ENCODE measurements around the gene CDH4. TPM values are rescaled to one million over a fixed set of nuclear protein-coding genes. Genes with fewer than 3 reads are reported as not detected.

CDH4 gene
- total and polyA plus RNA-seq, 9 donors: 0.12 to 4.4 (median 0.36) TPM

DNA sequence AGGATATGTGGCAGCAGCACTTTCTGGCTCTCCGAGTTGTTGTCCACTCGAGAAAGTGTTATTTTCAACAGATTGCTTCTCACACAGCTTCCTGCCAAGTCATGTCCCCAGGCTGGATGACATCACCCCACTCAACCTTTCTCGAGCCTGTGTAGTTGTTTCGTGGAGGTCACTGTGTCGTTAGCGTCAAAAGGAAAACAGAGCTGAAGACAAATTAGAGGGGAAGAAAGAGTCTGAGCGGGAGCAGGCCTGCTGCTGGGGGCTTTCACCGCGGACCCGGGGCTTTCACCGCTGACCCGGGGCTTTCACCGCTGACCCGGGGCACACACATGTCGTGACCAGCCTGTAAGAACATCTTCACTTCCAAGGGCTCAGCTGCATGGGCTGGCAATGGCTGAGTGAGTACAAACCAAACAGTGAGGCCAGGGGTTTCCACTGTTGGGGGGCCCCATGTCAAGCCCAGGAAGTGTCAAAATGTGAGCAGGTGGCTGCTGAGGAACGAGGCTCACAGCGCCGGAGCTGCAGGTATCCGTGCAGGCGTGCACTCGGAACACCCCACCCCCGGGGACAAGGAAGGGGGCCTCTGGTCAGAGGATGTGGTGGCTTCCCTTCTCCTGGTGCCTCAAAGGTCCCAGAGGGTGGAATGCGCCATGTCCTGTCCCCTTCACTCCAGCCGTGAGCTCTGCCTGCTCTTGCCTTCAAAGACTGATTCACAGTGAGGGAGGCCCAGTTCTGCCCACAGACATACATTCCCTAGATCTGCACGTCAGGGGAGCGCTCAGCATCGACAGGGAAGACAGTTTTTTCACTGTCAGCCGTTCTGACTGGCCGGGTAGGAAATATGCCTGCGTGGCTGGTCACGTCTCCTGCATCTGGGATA lies 447.7 kb downstream of the CDH4 start:
- H3K27ac ChIP-seq: no peak overlapping the region
- TF ChIP-seq EP300 (IDR thresholded peaks at IDR 0.05): no peak
- no peak for TF ChIP-seq POLR2A (IDR thresholded peaks at IDR 0.05)
- TF ChIP-seq, protein P1, sequence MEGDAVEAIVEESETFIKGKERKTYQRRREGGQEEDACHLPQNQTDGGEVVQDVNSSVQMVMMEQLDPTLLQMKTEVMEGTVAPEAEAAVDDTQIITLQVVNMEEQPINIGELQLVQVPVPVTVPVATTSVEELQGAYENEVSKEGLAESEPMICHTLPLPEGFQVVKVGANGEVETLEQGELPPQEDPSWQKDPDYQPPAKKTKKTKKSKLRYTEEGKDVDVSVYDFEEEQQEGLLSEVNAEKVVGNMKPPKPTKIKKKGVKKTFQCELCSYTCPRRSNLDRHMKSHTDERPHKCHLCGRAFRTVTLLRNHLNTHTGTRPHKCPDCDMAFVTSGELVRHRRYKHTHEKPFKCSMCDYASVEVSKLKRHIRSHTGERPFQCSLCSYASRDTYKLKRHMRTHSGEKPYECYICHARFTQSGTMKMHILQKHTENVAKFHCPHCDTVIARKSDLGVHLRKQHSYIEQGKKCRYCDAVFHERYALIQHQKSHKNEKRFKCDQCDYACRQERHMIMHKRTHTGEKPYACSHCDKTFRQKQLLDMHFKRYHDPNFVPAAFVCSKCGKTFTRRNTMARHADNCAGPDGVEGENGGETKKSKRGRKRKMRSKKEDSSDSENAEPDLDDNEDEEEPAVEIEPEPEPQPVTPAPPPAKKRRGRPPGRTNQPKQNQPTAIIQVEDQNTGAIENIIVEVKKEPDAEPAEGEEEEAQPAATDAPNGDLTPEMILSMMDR (IDR thresholded peaks at IDR 0.05): no peak
- no peaks in the 10 kb centered on the region for H3K27me3 ChIP-seq
- no peaks in the 10 kb centered on the region for H3K4me1 ChIP-seq (ENCODE audit: insufficient read depth)
- H3K9me3 ChIP-seq: no peaks in the 10 kb centered on the region
- H3K4me3 ChIP-seq: no peak overlapping the region
- DNase-seq: no peak
- no peaks in the 10 kb centered on the region for H3K36me3 ChIP-seq
- intact Hi-C loops (cut with DNase I): no loop called here
- 68 to 74% (median 71%) methylated on average over 31 of the region's 31 CpGs for WGBS, 3 donors

DNA sequence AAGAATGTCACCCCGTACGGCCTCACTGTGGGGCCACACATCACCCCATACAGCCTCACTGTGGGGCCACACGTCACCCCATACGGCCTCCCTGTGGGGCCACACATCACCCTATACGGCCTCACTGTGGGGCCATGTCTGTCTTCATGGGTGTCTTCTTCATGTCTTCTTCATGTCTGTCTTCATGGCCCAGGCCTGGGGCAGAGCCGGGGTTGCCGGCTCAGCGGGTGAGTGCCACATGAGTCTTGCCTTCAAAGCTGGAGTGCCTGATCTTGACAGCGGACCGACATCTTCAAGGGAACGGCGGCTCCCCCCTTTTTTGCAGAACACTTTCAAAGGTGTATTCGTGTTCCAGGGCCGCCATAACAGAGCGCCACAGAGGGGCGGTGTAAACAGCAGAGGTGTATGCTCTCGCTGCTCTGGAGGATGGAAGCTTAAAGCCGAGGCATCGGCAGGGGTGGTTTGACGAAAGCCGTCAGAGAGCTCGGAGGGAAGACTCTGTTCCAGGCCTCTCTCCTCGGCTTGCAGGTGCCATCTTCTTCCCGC lies 448.6 kb downstream of the CDH4 start:
- H3K27me3 ChIP-seq: no peaks in the 10 kb centered on the region
- no peak for DNase-seq
- no peaks in the 10 kb centered on the region for H3K4me1 ChIP-seq (ENCODE audit: insufficient read depth)
- intact Hi-C loops (cut with DNase I): no loop called here
- no peak overlapping the region for H3K4me3 ChIP-seq
- TF ChIP-seq POLR2A (IDR thresholded peaks at IDR 0.05) (no peak), EP300 (IDR thresholded peaks at IDR 0.05) (no peak)
- TF ChIP-seq, protein P1 (IDR thresholded peaks at IDR 0.05): no peak
- H3K27ac ChIP-seq: no peak overlapping the region
- 93 to 95% (median 93%) methylated on average over 24 of the region's 24 CpGs for WGBS, 3 donors
- no peaks in the 10 kb centered on the region for H3K36me3 ChIP-seq
- H3K9me3 ChIP-seq: no peaks in the 10 kb centered on the region

DNA sequence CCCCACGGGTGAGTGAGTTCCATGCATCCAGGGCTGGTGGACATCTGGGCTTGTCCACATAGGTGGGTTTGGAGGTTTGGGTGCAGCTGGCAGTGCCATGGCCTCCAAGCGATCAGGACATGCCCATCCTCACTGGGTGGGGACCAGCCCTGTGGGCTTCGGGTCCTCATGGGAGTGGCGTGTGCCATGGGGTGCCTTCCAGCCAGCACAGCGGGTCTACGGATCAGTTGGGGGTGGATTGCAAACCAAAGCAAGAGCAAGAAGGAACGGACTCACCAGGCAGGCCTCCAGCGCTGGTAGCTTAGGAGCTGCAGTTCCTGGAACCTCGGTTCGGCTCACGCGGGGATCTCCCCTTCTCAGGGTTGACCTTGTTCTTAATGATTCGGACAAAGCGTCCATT lies 449.3 kb downstream of the CDH4 start:
- TF ChIP-seq EP300 (IDR thresholded peaks at IDR 0.05): no peak
- no peak for TF ChIP-seq POLR2A (IDR thresholded peaks at IDR 0.05)
- TF ChIP-seq, protein P1 (IDR thresholded peaks at IDR 0.05): no peak
- intact Hi-C loops (cut with DNase I): no loop called here
- Histone ChIP-seq H3K9me3 (no peaks in the 10 kb centered on the region), H3K27me3 (no peaks in the 10 kb centered on the region), H3K4me3 (no peak overlapping the region), H3K4me1 (ENCODE audit: insufficient read depth) (no peaks in the 10 kb centered on the region), H3K27ac (no peak overlapping the region), H3K36me3 (no peaks in the 10 kb centered on the region)
- WGBS, 3 donors: 91 to 96% (median 93%) methylated on average over 14 of the region's 14 CpGs
- DNase-seq: no peak

DNA sequence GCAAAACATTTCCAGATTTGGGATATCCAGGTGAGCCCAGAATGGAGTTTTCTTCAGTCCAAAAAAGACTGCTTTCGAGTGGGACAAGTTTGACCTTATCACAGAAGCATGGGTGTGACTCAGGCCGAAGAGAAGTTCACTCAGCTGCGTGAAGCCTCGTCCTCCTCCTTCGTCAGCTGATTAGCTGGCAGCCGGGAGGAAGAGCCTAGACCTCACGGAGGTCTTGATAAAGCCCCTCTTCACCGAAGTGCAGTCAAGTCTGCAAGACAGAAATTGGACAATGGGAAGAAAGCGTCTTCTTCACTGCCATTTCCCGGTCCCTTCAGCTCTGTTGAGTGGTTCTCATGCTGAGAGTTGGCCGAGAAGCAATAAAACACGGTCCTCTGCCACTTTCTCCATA lies 449.7 kb downstream of the CDH4 start:
- 63 to 71% (median 63%) methylated on average over 12 of the region's 12 CpGs for WGBS, 3 donors
- Histone ChIP-seq H3K4me3 (no peak overlapping the region), H3K27me3 (no peaks in the 10 kb centered on the region), H3K27ac (no peak overlapping the region), H3K9me3 (no peaks in the 10 kb centered on the region), H3K36me3 (no peaks in the 10 kb centered on the region), H3K4me1 (ENCODE audit: insufficient read depth) (no peaks in the 10 kb centered on the region)
- TF ChIP-seq, protein P1 (IDR thresholded peaks at IDR 0.05): no peak
- no peak for TF ChIP-seq EP300 (IDR thresholded peaks at IDR 0.05)
- TF ChIP-seq POLR2A (IDR thresholded peaks at IDR 0.05): no peak
- no peak for DNase-seq
- intact Hi-C loops (cut with DNase I): no loop called here

All from ovary (tissue), 9 donors.